Chondrocyte (in vitro differentiated cells): ENCODE data around the gene ASCC3. TPM values are rescaled to one million over a fixed set of nuclear protein-coding genes. Genes with fewer than 3 reads are reported as not detected.

ENCODE experiments used
- DNase-seq: peaks from one replicate; pipeline ENCODE4 v3.0.0; 2021; ENCODE audit warnings: mixed read lengths, low spot score
- H3K27ac Mint-ChIP-seq: one replicate; pipeline ENCODE4 v1.8.0; 2021; ENCODE audit warnings: mild to moderate bottlenecking, moderate library complexity, mixed read lengths; ENCODE audit not compliant: unreplicated experiment
- H3K27me3 Mint-ChIP-seq: 2 replicates; pipeline ENCODE4 v1.8.0; 2021; ENCODE audit warnings: low read depth, mixed read lengths
- H3K36me3 Mint-ChIP-seq: 2 replicates; pipeline ENCODE4 v1.8.0; 2021; ENCODE audit warnings: low read depth, mixed read lengths
- H3K4me1 Mint-ChIP-seq: 2 replicates; pipeline ENCODE4 v1.8.0; 2021; ENCODE audit warnings: low read depth, mild to moderate bottlenecking, mixed read lengths
- H3K4me3 Mint-ChIP-seq: one replicate; pipeline ENCODE4 v1.8.0; 2021; ENCODE audit warnings: mild to moderate bottlenecking, moderate library complexity, mixed read lengths; ENCODE audit not compliant: unreplicated experiment
- H3K9me3 Mint-ChIP-seq: 2 replicates; pipeline ENCODE4 v1.8.0; 2021; ENCODE audit warnings: low read depth, mixed read lengths
- CTCF ChIP-seq: fragments of 200-600 bp; sonication (generic); IDR thresholded peaks from 2 replicates; pipeline ENCODE4 v1.5.0; 2021; ENCODE audit warnings: antibody characterized with exemption, mild to moderate bottlenecking, moderate library complexity
- total RNA-seq: library from RNA; stranded (reverse); gene quantifications from 3 replicates; pipeline ENCODE4 v1.2.1, GENCODE V29; 2021

ASCC3 gene
- total RNA-seq, 1 donor from 2014 or later, result 54.3 TPM

- Mint-ChIP-seq H3K27me3 (no peaks in the 10 kb centered on the region), H3K36me3 (peaks cover 20% of the 10 kb centered on the region), H3K4me1 (peaks cover 3% of the 10 kb centered on the region), H3K9me3 (peaks cover 3% of the 10 kb centered on the region), H3K4me3 (no peak overlapping the region), H3K27ac (no peak overlapping the region)
- no peak for TF ChIP-seq CTCF
- DNase-seq, result no peak
These were observed 312.9 kb downstream of the ASCC3 start for GRCh38 chr6:100568255-100568654.

GRCh38 chr6:100566563-100566962 lies 314.6 kb downstream of the ASCC3 start:
- Mint-ChIP-seq H3K4me3 (no peak overlapping the region), H3K9me3 (peaks cover 3% of the 10 kb centered on the region), H3K27ac (no peak overlapping the region), H3K4me1 (no peaks in the 10 kb centered on the region), H3K27me3 (no peaks in the 10 kb centered on the region), H3K36me3 (peaks cover 20% of the 10 kb centered on the region)
- no peak for TF ChIP-seq CTCF
- no peak for DNase-seq

- Mint-ChIP-seq H3K4me1 (no peaks in the 10 kb centered on the region), H3K4me3 (no peak overlapping the region), H3K9me3 (peaks cover 3% of the 10 kb centered on the region), H3K36me3 (peaks cover 15% of the 10 kb centered on the region), H3K27me3 (no peaks in the 10 kb centered on the region), H3K27ac (no peak overlapping the region)
- DNase-seq, result no peak
- TF ChIP-seq CTCF, result no peak
These were observed 315.6 kb downstream of the ASCC3 start for GRCh38 chr6:100565439-100566104.

DNA sequence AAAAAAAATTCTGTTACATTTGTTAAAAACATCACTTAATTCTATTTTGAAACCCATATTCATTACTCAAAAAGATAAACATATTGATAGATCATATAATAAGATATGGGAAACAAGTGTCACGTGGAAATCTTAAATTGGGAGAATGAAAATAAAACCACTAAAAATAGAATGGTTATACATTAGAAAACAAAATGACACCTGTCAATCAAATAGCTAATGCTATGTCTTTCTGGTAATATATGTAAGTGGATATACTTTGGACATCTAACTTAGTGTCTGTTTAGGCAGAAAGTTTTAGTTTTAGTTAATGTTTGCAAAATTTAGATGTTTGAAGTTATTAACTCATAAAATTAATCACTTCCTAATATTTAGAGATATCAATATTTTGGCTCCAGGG lies 321.3 kb downstream of the ASCC3 start:
- H3K27ac Mint-ChIP-seq, result no peak overlapping the region

DNA sequence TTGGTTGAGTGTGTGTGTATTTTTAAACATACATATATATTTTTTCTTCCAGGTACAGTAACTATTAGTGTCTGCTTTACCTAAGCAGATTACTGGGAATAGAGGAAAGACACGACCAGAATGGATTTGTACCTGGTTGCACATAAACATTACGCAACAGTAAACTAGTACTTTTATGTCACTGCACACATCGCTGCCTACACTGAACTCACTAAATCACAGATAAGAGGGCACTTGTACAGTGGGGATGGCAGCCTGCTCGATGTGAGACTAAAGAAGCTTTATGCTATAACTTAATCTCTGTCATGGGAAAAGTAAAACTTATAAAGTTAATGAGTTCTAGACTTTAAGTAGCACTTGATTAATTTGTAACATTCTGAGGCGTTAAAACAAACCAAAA lies 326.9 kb downstream of the ASCC3 start:
- no peaks in the 10 kb centered on the region for H3K27me3 Mint-ChIP-seq
- H3K4me1 Mint-ChIP-seq, result peaks cover 12% of the 10 kb centered on the region
- H3K36me3 Mint-ChIP-seq, result peaks cover 10% of the 10 kb centered on the region
- peaks cover 8% of the 10 kb centered on the region for H3K9me3 Mint-ChIP-seq
- H3K27ac Mint-ChIP-seq, result no peak overlapping the region
- H3K4me3 Mint-ChIP-seq, result no peak overlapping the region
- DNase-seq, result no peak
- no peak for TF ChIP-seq CTCF

More for the DNA sequence above, 321.3 kb downstream of the ASCC3 start:
- no peak for DNase-seq
- no peak for TF ChIP-seq CTCF
- H3K4me3 Mint-ChIP-seq, result no peak overlapping the region
- H3K27me3 Mint-ChIP-seq, result no peaks in the 10 kb centered on the region
- H3K9me3 Mint-ChIP-seq, result peaks cover 8% of the 10 kb centered on the region
- peaks cover 11% of the 10 kb centered on the region for H3K36me3 Mint-ChIP-seq
- no peaks in the 10 kb centered on the region for H3K4me1 Mint-ChIP-seq
